Measurements from ENCODE around the gene CR1L.

GRCh38 chr1:207742850-207743555 lies 98.1 kb downstream of the CR1L start:
- TF ChIP-seq CTCF (IDR thresholded peaks at IDR 0.05; ENCODE audit: insufficient read depth, low read length) (no peak), POLR2AphosphoS5 (IDR thresholded peaks at IDR 0.05; ENCODE audit: low read depth) (no peak)

Data from HL-60 (cell line).